ENCODE results near the gene YPEL2. TPM values are rescaled to one million over a fixed set of nuclear protein-coding genes. Genes with fewer than 3 reads are reported as not detected.

YPEL2 gene
- total RNA-seq, 2 experiments from 2014 or later = 7.6 to 9.4 TPM

DNA sequence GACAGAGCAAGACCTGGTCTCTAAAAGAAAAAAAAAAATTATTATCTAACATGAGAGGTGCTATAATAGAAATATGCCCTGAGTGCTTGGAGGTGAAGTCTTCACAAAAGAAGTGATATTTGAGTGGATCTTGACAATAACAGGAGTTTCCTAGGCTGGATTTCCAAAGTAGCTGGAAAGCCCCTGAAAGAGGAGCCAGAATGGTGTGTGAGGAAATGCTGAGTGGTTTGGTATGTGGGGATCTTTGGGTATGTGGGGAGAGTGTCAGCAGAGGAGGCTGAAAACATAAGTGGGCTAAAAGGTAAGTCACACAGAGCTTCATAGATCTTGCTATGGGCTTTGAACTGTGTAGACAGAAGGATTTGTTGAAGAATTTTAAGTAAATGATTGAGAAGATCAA lies 100.1 kb downstream of the YPEL2 start:
- Mint-ChIP-seq H3K36me3 (no peaks in the 10 kb centered on the region), H3K27ac (peak overlapping the region; percentile 6), H3K4me1 (ENCODE audit: low read depth) (peaks cover 40% of the 10 kb centered on the region), H3K27me3 (peaks cover 6% of the 10 kb centered on the region), H3K9me3 (peaks cover 5% of the 10 kb centered on the region), H3K4me3 (no peak overlapping the region)
- intact Hi-C loops (cut with micrococcal nuclease) = loop anchor here (10.0 kb wide), 1 partner anchor 393 kb away; no protein-coding TSS in a partner anchor
- ChIA-PET POLR2A (interaction anchor here (0.9 kb wide), 1 partner anchor 89 kb away, joined by 3 read pairs; no protein-coding TSS in a partner anchor), CTCF (interaction anchor here (0.6 to 10.5 kb wide), 8 partner anchors 8 to 121 kb away, joined by 3 to 95 read pairs (median 4); no protein-coding TSS in a partner anchor)
- no peak for DNase-seq

DNA sequence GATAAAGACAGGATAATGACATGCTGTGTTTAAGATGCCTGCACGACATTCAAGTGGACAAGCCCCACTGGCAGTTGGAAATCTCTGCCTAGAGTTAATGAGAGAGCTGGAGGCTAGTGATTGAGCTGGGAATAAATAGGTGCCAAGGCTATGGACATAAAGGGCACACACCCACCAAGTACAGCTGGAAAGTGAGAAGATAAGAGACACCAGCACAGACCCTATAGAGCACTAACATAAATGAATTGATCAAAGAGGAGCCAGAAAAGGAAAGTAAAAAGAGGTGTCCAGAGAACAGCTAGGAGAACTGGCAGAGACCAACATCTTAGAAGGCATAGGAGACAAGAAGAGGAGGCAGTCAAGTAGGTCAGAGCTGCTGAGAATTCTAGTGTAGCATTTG lies 101.2 kb downstream of the YPEL2 start:
- H3K36me3 Mint-ChIP-seq = no peaks in the 10 kb centered on the region
- H3K27me3 Mint-ChIP-seq = peaks cover 6% of the 10 kb centered on the region
- no peak overlapping the region for H3K4me3 Mint-ChIP-seq
- CTCF ChIA-PET = interaction anchor here (0.8 to 10.5 kb wide), 4 partner anchors 7 to 122 kb away, joined by 3 to 95 read pairs (median 5); no protein-coding TSS in a partner anchor
- no peak overlapping the region for H3K27ac Mint-ChIP-seq
- POLR2A ChIA-PET = interaction anchor here (0.6 kb wide), 1 partner anchor 9 kb away, joined by 3 read pairs; no protein-coding TSS in a partner anchor
- H3K9me3 Mint-ChIP-seq = peaks cover 5% of the 10 kb centered on the region
- DNase-seq = no peak
- intact Hi-C loops (cut with micrococcal nuclease) = loop anchor here (10.0 kb wide), 1 partner anchor 392 kb away; no protein-coding TSS in a partner anchor
- peaks cover 42% of the 10 kb centered on the region for H3K4me1 Mint-ChIP-seq (ENCODE audit: low read depth)

DNA sequence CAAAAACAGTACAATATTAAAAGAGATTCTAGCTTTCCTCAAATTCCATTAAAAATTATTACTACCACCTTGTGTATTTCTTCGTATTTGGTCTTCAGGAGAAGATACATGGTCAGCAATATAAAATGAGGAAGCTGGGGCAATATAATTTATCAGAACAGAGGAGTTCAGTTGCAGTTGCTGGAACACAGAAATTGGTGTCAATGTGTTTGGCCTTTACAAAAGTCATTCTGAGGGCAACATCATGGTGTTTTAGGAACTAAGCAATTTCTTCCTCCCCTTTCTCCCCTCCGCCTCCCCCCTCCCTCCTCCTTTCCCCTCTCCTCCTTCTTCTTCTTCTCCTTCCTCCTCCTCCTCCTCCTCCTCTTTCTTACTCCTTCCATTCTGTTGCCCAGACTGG lies 102.1 kb downstream of the YPEL2 start:
- POLR2A ChIA-PET = no interaction called here
- Mint-ChIP-seq H3K4me1 (ENCODE audit: low read depth) (peaks cover 46% of the 10 kb centered on the region), H3K9me3 (peaks cover 5% of the 10 kb centered on the region), H3K27ac (no peak overlapping the region), H3K36me3 (no peaks in the 10 kb centered on the region), H3K4me3 (no peak overlapping the region), H3K27me3 (peaks cover 6% of the 10 kb centered on the region)
- no peak for DNase-seq
- intact Hi-C loops (cut with micrococcal nuclease) = loop anchor here (10.0 kb wide), 1 partner anchor 391 kb away; no protein-coding TSS in a partner anchor
- CTCF ChIA-PET = interaction anchor here (0.8 to 1.0 kb wide), 2 partner anchors 9 to 104 kb away, joined by 3 read pairs; no protein-coding TSS in a partner anchor

DNA sequence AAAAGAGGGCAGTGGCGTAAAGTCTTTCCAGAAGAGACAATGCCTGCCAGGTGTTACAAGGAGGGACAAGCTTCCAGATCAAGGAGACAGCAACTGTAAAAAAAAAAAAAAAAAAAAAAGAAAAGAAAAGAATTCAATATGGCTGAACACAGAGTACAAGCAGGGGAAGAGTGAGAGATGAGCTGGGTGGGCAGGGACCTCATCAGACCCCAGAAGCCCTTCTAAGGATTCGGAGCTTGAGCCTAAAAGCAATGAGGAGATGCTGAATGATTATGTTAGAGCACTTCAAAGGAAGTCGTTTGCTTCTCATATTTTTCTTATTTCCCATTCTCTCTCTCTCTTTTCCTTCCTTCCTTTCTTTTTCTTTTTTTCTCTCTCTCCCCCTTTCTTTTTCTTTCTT lies 103.0 kb downstream of the YPEL2 start:
- Mint-ChIP-seq H3K9me3 (peaks cover 5% of the 10 kb centered on the region), H3K4me1 (ENCODE audit: low read depth) (peaks cover 53% of the 10 kb centered on the region), H3K27me3 (peaks cover 6% of the 10 kb centered on the region), H3K36me3 (no peaks in the 10 kb centered on the region), H3K4me3 (no peak overlapping the region), H3K27ac (peak overlapping the region; percentile 89)
- no peak for DNase-seq
- POLR2A ChIA-PET = interaction anchor here (1.8 kb wide), 1 partner anchor 72 kb away, joined by 6 read pairs; no protein-coding TSS in a partner anchor
- intact Hi-C loops (cut with micrococcal nuclease) = loop anchor here (2.0 to 10.0 kb wide), 2 partner anchors 62 to 390 kb away; no protein-coding TSS in a partner anchor
- CTCF ChIA-PET = interaction anchor here (0.8 to 11.7 kb wide), 5 partner anchors 8 to 119 kb away, joined by 3 to 241 read pairs (median 4); partner anchors contain the start of gene YPEL2

DNA sequence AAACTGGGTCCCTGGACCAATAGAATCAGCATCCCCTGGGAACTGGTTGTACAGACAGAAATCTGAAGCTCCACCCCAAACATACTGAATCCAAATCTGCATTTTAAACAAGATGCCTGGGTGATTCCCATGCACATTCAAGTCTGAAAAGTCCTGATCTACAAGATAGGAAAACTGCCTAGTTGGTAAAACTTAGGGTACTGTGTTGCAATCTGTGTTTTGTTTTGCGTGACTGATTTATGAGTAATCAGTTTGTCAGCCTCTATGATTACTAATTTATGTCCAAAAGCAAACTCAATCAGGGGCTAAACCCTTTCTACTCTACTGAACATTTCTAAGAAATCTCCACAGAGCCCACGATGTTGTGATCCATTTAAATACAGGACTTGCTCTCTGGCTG lies 103.8 kb downstream of the YPEL2 start:
- intact Hi-C loops (cut with micrococcal nuclease) = loop anchor here (1.0 to 10.0 kb wide), 7 partner anchors 8 to 390 kb away; partner anchors contain the start of gene CLTC
- H3K4me3 Mint-ChIP-seq = no peak overlapping the region
- peaks cover 5% of the 10 kb centered on the region for H3K9me3 Mint-ChIP-seq
- DNase-seq = no peak
- ChIA-PET CTCF (interaction anchor here (1.2 to 11.7 kb wide), 5 partner anchors 9 to 120 kb away, joined by 3 to 241 read pairs (median 4); partner anchors contain the start of gene YPEL2), POLR2A (interaction anchor here (1.8 kb wide), 1 partner anchor 73 kb away, joined by 6 read pairs; no protein-coding TSS in a partner anchor)
- H3K27me3 Mint-ChIP-seq = peaks cover 6% of the 10 kb centered on the region
- H3K36me3 Mint-ChIP-seq = no peaks in the 10 kb centered on the region
- peaks cover 61% of the 10 kb centered on the region for H3K4me1 Mint-ChIP-seq (ENCODE audit: low read depth)
- H3K27ac Mint-ChIP-seq = peak overlapping the region; percentile 89

DNA sequence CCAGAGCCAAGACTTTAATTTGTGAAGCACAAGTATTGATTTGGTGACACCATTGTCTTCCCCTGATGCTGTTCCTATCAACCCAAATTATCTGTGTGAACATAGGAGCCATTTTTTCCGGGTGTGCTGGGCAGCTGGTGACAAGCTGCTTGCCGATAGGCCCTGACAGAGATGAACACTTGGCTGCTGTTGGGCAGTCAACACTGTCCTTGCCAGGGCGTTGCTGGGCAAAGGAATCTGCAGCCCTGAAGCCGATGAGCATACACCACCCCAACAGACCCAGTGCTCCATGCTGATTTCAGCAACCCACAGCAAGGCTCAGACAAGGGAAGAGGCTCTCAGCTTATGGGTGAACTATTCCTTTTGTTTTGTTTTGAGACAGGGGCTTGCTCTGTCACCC lies 105.4 kb downstream of the YPEL2 start:
- CTCF ChIA-PET = interaction anchor here (0.9 to 11.7 kb wide), 5 partner anchors 10 to 122 kb away, joined by 3 to 241 read pairs (median 95); partner anchors contain the start of gene YPEL2
- Mint-ChIP-seq H3K36me3 (no peaks in the 10 kb centered on the region), H3K4me1 (ENCODE audit: low read depth) (peaks cover 71% of the 10 kb centered on the region), H3K27ac (peak overlapping the region; percentile 71), H3K27me3 (peaks cover 6% of the 10 kb centered on the region), H3K9me3 (peaks cover 5% of the 10 kb centered on the region), H3K4me3 (no peak overlapping the region)
- DNase-seq = no peak
- POLR2A ChIA-PET = interaction anchor here (3.2 kb wide), 1 partner anchor 9 kb away, joined by 13 read pairs; no protein-coding TSS in a partner anchor
- intact Hi-C loops (cut with micrococcal nuclease) = loop anchor here (5.0 to 10.0 kb wide), 2 partner anchors 180 to 388 kb away; partner anchors contain the start of gene CLTC

DNA sequence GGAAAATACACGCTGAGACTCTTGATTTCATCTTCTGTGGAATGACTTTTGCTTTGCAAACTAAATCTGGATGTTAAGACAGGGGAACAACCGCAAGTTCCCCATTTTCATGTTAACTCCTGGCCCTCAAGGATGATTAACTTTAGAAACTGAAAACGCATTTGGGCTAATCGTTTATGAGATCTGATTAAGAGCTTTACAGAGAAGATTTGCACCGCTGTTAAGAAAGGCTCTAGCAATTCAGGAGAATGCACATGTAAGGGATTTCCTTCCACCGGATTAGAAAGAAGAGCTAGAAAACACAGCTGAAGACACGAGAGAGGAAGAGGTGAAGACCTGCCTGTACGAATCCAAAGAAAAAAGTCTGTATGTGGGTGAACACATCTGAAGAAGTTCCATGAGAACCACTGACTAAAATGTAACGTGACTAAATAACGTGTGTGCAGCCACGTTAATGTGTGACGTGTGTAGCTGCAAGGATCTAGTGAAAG lies 106.4 kb downstream of the YPEL2 start:
- ChIA-PET CTCF (interaction anchor here (0.9 to 11.7 kb wide), 4 partner anchors 10 to 123 kb away, joined by 3 to 241 read pairs (median 118); partner anchors contain the start of gene YPEL2), POLR2A (interaction anchor here (1.1 to 3.2 kb wide), 2 partner anchors 10 to 108 kb away, joined by 3 to 13 read pairs; no protein-coding TSS in a partner anchor)
- Mint-ChIP-seq H3K9me3 (peaks cover under 1% of the 10 kb centered on the region), H3K27ac (peak overlapping the region; percentile 13), H3K4me3 (no peak overlapping the region), H3K27me3 (peaks cover 3% of the 10 kb centered on the region), H3K4me1 (ENCODE audit: low read depth) (peaks cover 69% of the 10 kb centered on the region), H3K36me3 (no peaks in the 10 kb centered on the region)
- no peak for DNase-seq
- intact Hi-C loops (cut with micrococcal nuclease) = loop anchor here (5.0 to 10.0 kb wide), 2 partner anchors 179 to 387 kb away; partner anchors contain the start of gene CLTC

DNA sequence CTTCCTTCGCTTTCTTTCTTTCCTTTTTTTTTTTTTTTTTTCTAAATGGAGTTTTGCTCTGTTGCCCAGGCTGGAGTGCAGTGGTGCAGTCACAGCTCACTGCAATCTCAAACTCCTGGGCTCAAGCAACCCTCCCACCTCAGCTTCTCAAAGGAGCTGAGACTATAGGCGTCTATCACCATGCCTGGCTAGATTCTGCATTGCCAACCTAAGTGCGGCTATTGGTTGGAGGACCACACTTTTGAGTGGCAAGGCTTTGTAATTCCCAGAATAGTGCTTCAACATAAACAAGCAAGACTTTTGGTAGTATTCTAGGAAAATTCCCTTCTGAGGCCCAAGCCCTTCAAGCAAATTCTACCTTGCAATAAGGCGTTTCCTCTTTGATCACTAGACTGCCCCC lies 107.8 kb downstream of the YPEL2 start:
- Mint-ChIP-seq H3K27me3 (peaks cover under 1% of the 10 kb centered on the region), H3K4me1 (ENCODE audit: low read depth) (peaks cover 66% of the 10 kb centered on the region), H3K36me3 (no peaks in the 10 kb centered on the region), H3K9me3 (no peaks in the 10 kb centered on the region), H3K4me3 (peak overlapping the region; percentile 59), H3K27ac (peak overlapping the region; percentile 91)
- intact Hi-C loops (cut with micrococcal nuclease) = loop anchor here (5.0 to 10.0 kb wide), 2 partner anchors 178 to 386 kb away; partner anchors contain the start of gene CLTC
- peak; percentile 30 for DNase-seq
- ChIA-PET POLR2A (interaction anchor here (1.1 to 1.6 kb wide), 4 partner anchors 15 to 110 kb away, joined by 3 to 7 read pairs (median 4); no protein-coding TSS in a partner anchor), CTCF (interaction anchor here (1.1 to 11.7 kb wide), 8 partner anchors 12 to 124 kb away, joined by 3 to 241 read pairs (median 6); partner anchors contain the start of gene YPEL2)

DNA sequence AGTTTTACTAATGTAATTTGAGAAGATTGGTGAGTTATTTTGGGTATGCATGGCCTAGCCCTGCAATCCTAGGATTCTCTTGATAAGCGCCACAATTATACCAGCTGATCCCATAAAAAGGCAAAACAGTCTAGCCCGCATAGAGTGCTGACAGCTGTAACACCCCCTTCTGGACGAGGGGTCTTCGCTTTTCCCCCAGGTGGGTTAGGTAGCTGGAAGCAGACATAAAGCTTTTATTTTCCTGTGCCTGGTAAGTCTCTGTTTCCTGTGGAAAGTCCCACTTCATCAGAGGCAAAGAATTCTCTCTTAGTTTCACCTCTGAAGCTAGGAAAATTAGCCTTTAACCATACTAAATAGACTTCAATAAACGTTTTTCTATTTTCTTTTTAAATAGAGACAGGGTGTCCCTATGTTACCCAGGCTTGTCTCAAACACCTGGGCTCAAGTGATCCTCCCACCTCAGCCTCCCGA lies 108.3 kb downstream of the YPEL2 start:
- no peaks in the 10 kb centered on the region for H3K9me3 Mint-ChIP-seq
- intact Hi-C loops (cut with micrococcal nuclease) = loop anchor here (1.0 to 10.0 kb wide), 6 partner anchors 12 to 385 kb away; partner anchors contain the start of genes CLTC and GDPD1
- peak overlapping the region; percentile 91 for H3K27ac Mint-ChIP-seq
- peaks cover 63% of the 10 kb centered on the region for H3K4me1 Mint-ChIP-seq (ENCODE audit: low read depth)
- peak overlapping the region; percentile 59 for H3K4me3 Mint-ChIP-seq
- no peaks in the 10 kb centered on the region for H3K36me3 Mint-ChIP-seq
- ChIA-PET POLR2A (interaction anchor here (0.7 to 1.6 kb wide), 6 partner anchors 16 to 829 kb away, joined by 3 to 7 read pairs (median 3); no protein-coding TSS in a partner anchor), CTCF (interaction anchor here (1.1 to 11.7 kb wide), 8 partner anchors 12 to 125 kb away, joined by 3 to 241 read pairs (median 6); partner anchors contain the start of gene YPEL2)
- H3K27me3 Mint-ChIP-seq = no peaks in the 10 kb centered on the region
- DNase-seq = no peak

DNA sequence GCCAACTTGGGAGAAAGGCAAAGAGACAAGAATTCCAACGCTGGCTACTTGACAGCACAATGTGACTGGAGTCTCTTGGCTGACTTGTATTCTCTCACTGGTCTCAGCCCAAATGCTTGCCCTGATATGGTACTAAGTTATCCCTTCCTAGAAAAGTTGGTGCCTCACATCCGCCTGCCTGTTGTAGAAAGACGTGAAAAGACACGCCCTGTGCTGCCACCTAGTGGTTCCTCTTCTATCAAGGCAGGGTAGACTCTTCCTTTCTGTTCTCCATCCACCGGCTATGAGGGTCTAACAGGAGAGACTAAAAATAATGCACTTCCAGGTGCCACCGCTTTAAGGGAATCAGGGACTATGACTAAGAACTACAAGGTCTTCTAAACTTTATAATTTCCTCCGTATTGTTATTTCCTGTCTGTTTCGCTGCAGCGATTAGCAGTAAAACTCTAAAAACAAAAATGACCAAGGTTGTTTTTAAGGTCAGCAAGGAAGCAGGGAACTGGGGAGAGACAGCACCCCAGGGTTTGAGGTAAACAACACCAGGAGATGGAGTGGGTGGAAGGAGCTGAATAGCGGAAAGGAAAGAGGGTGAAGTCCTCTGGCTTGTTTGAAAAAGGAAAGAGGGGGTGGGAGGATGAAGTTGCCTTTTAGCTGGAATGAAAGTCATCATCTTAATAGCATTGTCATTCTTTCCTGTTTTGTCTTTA lies 109.5 kb downstream of the YPEL2 start:
- ChIA-PET POLR2A (interaction anchor here (0.6 to 1.5 kb wide), 6 partner anchors 8 to 130 kb away, joined by 3 to 9 read pairs (median 5); no protein-coding TSS in a partner anchor), CTCF (interaction anchor here (0.6 to 11.7 kb wide), 22 partner anchors 14 to 1760 kb away, joined by 3 to 241 read pairs (median 4); partner anchors contain the start of gene YPEL2)
- peak; percentile 92 for DNase-seq
- no peaks in the 10 kb centered on the region for H3K9me3 Mint-ChIP-seq
- peak overlapping the region; percentile 91 for H3K27ac Mint-ChIP-seq
- no peaks in the 10 kb centered on the region for H3K36me3 Mint-ChIP-seq
- no peaks in the 10 kb centered on the region for H3K27me3 Mint-ChIP-seq
- peak overlapping the region; percentile 59 for H3K4me3 Mint-ChIP-seq
- intact Hi-C loops (cut with micrococcal nuclease) = loop anchor here (1.0 to 2.0 kb wide), 4 partner anchors 14 to 220 kb away; partner anchors contain the start of gene GDPD1
- H3K4me1 Mint-ChIP-seq (ENCODE audit: low read depth) = peaks cover 54% of the 10 kb centered on the region

All from activated CD4-positive, alpha-beta memory T cell treated with anti-CD3 and anti-CD28 coated beads for 36 hours (primary cell).